ENCODE data around the gene RPL22L1.
"Not testable (repeated sequence)": the region's sequence is repeated elsewhere in the genome, so short reads cannot be mapped to it uniquely, and the experiment has no call there.

The RPL22L1 gene

GRCh38 chr3:170869645-170870593 is at the start of gene RPL22L1:
TSS of gene RPL22L1 (minus strand) at chr3:170870195. CDS start at chr3:170870167, 28 bp downstream.
- peak; percentile 98 for DNase-seq

GRCh38 chr3:170918715-170919114 is 48.7 kb upstream of the RPL22L1 start:
- DNase-seq, result no peak

GRCh38 chr3:170914690-170915089 is 44.7 kb upstream of the RPL22L1 start:
- DNase-seq, result no peak

- DNase-seq, result no peak
Measured at GRCh38 chr3:170914212-170914611, 44.2 kb upstream of the RPL22L1 start.

GRCh38 chr3:170911051-170911450 is 41.1 kb upstream of the RPL22L1 start:
- DNase-seq, result no peak

GRCh38 chr3:170910542-170910941 is 40.5 kb upstream of the RPL22L1 start:
- no peak for DNase-seq

- DNase-seq, result peak; percentile 23
Measured at GRCh38 chr3:170909129-170909903, 39.3 kb upstream of the RPL22L1 start.

GRCh38 chr3:170908235-170909116 is 38.5 kb upstream of the RPL22L1 start, which contains the start of gene EIF5A2:
TSS of gene EIF5A2 (minus strand) at chr3:170908637. CDS start at chr3:170907806, 831 bp downstream.
- peak; percentile 98 for DNase-seq

GRCh38 chr3:170907637-170908234 is 37.7 kb upstream of the RPL22L1 start:
- DNase-seq, result peak; percentile 71

GRCh38 chr3:170905862-170906261 is 35.9 kb upstream of the RPL22L1 start:
- no peak for DNase-seq

GRCh38 chr3:170903123-170903522 is 33.1 kb upstream of the RPL22L1 start:
- no peak for DNase-seq

- DNase-seq, result no peak
Measured at GRCh38 chr3:170899455-170899854, 29.5 kb upstream of the RPL22L1 start.

GRCh38 chr3:170897978-170898377 is 28.0 kb upstream of the RPL22L1 start:
- DNase-seq, result no peak

- not testable (repeated sequence) for DNase-seq
Measured at GRCh38 chr3:170897199-170897598, 27.2 kb upstream of the RPL22L1 start.

- DNase-seq, result no peak
Measured at GRCh38 chr3:170896781-170897180, 26.8 kb upstream of the RPL22L1 start.

GRCh38 chr3:170896333-170896732 is 26.3 kb upstream of the RPL22L1 start:
- DNase-seq, result not testable (repeated sequence)

- DNase-seq, result no peak
Measured at GRCh38 chr3:170893895-170894294, 23.9 kb upstream of the RPL22L1 start.

- DNase-seq, result peak; percentile 48
Measured at GRCh38 chr3:170889630-170890029, 19.6 kb upstream of the RPL22L1 start.

- peak; percentile 25 for DNase-seq
Measured at GRCh38 chr3:170889132-170889531, 19.1 kb upstream of the RPL22L1 start.

GRCh38 chr3:170884109-170884930 is 14.3 kb upstream of the RPL22L1 start:
- DNase-seq, result not testable (repeated sequence)

- not testable (repeated sequence) for DNase-seq
Measured at GRCh38 chr3:170878688-170879087, 8.7 kb upstream of the RPL22L1 start.
